CD4-positive, alpha-beta T cell treated with Interleukin-12 subunit alpha and Interleukin-12 subunit beta, for 1 hour (primary cell): ENCODE measurements around the gene NYAP2.

ENCODE experiments used
- DNase-seq: peaks from one replicate; pipeline ENCODE4 v3.0.0-alpha.2; 2020

NYAP2 gene

DNA sequence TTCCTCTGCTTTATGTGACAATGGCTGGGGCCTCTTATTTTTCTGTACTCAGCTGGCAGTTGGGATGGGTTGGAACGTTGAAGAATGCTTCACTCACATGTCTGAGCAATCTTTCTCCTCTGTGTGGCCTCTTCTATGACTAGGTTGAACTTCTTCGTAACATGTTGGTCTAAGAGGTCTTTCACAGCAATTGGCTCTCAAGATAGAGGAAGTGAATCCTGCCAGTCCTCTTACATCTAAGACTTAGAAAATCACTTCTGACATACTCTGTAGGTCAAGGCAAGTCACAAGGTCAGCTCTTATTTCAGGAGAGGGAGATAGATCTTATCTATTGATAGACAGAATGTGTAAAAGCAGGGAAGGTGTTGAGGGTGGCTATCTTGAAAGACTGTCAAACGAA, 174.1 kb downstream of the NYAP2 start:
- DNase-seq = no peak

DNA sequence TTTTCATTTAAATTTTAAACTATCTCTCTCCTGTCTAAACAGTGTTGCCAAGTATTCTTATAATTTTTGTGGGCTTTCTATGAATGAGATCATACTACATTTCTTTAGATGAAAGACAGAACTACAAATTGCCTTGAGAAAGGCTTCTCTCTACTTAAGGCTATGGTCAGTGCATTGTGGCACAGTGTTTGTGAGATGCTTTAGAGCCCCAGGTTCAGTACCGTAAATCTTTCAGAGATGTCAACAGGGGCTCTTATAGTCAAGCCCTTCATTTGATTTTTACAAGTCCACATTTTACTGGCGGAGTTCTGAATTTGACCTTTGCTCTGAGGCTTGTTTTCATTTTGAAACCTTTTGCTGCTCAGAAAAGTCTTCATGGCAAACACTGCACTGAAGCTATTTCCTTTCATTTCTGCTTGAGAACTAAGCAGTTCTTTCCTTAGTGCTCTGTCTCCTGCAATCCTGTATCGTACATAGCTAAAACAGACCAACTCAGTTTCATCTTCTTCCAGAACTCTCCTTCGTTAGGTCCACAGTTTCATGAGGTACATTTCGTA, 175.2 kb downstream of the NYAP2 start:
- no peak for DNase-seq

DNA sequence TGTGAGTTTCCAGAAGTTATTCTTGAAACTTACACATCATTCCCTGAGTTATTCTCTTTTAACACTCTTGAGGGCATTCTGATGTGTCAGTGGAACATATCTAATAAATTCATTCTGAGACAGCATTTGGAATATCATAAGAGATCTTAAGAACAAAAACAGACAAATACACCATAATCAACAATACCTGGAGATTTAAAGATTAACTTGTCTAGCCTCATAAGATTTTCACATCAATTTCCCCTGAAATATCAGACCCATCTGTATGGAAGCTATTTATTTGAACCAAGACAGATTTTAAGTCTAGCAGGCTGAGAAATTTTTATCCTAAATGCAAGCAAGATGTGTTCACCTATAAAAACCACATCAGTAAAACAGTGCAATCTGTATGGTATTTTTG, 181.6 kb downstream of the NYAP2 start:
- DNase-seq = no peak

DNA sequence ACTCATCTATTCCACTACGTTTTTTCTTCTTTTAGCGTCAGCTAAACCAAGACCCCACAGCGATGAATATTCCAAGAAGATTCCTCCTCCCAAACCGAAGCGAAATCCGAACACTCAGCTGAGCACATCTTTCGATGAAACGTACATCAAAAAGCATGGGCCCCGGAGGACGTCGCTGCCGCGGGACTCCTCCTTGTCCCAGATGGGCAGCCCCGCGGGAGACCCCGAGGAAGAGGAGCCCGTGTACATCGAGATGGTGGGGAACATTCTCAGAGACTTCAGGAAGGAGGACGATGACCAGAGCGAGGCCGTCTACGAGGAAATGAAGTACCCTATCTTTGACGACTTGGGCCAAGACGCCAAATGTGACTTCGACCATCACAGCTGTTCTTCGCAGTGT, 182.4 kb downstream of the NYAP2 start:
- no peak for DNase-seq

DNA sequence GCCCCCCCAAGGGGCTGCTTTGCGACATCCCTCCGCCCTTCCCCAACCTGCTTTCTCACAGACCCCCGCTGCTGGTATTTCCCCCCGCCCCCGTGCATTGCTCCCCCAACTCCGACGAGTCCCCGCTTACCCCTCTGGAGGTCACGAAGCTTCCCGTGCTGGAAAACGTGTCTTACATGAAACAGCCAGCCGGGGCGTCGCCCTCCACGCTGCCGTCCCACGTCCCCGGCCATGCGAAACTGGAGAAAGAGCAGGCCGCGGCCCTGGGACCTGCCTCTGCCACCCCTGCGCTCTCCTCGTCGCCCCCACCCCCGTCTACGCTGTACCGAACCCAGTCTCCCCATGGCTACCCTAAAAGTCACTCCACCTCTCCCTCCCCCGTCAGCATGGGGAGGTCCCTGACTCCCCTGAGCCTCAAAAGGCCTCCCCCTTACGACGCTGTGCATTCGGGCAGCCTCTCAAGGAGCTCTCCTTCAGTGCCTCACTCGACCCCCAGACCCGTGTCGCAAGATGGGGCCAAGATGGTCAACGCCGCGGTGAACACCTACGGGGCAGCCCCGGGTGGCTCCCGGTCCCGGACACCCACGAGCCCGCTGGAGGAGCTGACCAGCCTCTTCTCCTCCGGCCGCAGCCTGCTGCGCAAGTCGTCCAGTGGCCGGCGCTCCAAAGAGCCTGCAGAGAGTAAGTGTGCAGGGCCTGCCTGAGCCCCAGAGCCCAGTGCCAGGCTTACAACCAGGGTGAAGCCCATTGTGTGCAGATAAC, 183.0 kb downstream of the NYAP2 start:
- DNase-seq = no peak

DNA sequence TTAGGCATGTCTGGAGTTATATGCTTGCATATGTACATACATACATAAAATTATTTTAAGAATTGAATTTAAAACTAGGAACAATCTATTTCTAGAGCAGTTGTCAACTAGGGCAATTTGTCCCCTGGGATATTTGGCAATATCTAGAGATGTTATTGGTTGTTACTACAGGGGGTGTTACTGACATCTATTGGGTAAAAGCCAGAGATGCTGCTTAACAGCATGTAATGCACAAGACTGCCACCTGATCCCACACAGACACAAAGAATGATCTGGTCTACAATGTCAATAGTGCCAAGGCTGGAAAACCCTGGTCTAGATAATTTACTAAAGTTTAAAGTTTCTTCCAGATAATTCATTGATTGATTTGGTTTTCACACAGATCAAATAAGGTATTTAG, 185.3 kb downstream of the NYAP2 start:
- no peak for DNase-seq

DNA sequence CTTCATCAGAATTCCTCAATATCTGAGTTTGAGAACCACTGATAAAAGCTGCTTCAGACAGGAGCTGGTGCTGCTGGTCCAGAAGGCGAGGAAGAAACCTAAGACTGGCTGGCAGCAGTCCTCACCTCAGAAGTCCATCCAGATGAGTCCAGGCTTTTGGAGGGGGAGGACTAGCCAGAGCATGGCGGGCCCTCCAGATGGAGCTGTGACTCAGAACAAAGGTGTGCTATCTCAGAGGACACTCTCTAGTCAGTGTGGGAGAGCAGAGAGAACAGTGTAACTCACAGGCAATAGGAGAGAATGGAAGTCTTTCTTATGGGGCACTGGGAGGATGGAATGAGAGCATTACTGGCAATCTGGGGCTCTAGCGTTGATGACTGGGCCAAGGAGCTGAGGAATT, 191.4 kb downstream of the NYAP2 start:
- DNase-seq = no peak

DNA sequence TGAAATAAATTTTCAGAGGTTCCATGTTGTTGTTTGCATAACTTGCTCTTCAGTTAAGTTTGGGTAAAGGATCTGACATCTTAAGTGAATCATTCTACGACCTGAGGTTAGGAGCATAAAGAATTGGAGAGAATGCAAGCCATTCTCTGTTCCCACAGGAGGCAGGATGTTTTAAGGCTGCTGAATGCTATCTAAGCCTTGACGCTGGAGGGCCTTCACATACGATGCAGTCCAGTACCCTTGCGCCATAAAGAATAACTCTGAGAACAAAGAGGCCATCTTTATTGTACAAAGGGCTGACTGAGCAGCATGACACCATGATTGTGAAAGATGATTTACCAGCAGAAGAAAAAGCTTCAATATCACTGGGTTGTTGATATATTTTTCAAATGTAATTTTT, 198.4 kb downstream of the NYAP2 start:
- DNase-seq = no peak

DNA sequence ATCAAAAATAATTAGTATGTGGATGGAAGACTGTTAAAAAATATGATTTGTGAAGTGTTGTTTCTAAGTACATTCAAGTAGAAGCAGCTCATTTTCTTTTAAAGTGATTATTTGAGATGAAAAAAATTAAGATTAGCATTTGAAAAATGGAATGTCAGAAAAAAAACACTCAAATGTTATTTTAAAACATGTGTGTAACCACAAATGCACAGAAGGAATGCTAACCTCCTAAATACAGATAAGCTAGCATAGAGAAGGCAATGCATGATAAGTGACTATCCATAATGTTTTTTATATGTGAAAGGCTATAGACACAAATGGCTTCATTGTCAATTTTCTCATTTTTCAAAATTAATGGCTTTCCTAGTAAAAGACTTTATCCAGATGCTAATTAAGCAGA, 198.9 kb downstream of the NYAP2 start:
- DNase-seq = no peak

DNA sequence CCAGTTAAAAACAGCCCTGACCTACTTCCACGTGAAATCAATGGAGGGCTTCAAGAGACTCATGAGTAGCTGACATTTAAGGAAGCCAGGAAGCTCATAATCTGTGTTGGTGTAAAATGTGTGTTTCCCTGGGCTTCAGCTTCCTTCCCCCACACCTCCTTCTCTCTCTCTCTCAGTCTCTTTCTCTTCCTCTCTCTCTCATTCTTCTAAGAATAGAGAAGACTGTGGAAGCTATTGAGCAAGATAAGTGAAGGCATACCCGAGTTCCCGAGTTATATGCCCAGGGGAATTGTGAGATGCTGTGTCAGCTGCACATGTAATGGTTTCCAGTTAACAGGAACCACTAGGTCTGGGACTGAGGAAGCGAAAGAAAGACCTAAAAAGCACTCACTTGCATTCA, 199.4 kb downstream of the NYAP2 start:
- no peak for DNase-seq

DNA sequence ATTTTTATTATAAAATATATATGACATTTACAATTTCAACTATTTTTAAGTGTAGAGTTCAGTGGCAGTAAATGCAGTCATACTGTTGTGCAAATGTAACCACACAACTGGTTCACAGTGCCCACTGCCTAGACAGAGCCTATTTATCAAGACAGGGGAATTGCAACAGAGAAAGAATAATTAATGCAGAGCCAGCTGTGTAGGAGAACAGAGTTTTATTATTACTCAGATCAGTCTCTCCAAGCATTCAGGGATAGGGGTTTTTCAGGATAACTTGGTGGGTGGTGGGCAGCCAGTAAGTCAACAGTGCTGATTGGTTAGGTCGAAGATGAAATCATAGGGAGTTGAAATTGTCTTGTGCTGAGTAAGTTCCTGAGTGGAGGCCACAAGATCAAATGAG, 200.3 kb downstream of the NYAP2 start:
- DNase-seq = no peak

DNA sequence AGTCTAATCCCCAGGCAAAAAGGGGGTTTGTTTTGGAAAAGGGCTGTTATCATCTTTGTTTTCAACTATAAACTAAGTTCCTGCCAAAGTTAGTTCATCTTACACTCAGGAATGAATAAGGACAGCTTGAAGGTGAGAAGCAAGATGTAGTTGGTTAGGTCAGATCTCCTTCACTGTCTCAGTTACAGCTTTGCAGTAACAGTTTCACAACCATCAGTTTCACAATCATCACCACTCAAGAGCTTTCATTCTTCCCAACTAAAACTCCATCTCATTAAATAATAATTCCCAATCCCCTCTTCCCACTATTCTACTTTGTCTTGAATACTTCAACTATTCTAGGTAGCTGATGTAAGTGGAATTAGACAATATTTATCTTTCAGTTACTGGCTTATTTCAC, 200.9 kb downstream of the NYAP2 start:
- DNase-seq = no peak

DNA sequence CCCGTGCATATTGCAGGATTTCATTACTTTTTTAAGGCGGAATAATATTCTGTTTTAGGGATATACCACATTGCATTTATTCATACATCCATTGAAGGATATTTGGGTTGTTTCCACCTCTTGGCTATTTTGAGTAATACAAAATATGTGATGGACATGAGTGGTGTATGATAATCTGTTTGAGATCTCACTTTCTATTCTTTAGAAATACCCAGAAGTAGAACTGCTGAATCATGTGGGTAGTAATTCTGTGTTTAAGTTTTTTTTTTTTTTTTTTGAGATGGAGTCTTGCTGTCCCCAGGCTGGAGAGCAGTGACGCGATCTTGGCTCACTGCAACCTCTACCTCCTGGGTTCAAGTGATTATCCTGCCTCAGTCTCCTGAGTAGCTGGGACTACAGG, 201.4 kb downstream of the NYAP2 start:
- DNase-seq = no peak

DNA sequence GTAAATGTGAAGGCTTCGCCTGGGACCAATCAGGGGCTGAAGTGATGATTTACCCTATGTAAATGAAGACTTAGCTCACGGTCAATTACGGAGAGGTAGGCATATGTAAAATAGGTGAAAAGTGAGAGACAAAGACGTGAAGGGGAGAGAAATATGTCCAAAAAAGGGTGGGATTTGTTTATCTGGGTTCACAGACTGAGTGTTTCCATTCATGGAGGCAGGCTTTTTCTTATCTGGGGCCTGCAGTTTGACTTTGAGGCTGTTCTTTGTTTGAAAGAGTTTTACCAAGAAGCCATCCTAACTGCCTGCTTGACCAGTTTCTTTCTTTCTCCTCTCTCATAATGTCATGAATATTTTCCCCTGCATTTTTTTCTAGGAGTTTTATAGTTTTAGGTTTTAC, 202.7 kb downstream of the NYAP2 start:
- no peak for DNase-seq

DNA sequence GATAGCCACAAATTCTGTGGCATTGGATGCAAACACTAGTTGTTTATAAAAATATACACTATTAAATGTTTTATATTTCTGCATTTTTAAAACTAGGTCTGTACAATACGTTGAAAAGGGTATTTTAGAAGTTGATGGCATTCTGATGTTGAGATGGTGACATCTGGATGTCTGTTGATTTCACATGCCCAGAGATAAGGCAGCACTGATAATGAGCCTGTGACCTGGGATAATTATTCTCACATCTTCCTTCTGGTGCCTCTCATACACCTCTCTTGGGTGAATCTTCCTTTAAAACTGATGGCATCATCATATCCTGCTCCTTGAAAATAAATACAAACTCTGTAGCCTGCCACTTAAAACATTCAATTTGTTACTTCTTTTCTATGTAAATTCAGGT, 208.6 kb downstream of the NYAP2 start:
- no peak for DNase-seq

DNA sequence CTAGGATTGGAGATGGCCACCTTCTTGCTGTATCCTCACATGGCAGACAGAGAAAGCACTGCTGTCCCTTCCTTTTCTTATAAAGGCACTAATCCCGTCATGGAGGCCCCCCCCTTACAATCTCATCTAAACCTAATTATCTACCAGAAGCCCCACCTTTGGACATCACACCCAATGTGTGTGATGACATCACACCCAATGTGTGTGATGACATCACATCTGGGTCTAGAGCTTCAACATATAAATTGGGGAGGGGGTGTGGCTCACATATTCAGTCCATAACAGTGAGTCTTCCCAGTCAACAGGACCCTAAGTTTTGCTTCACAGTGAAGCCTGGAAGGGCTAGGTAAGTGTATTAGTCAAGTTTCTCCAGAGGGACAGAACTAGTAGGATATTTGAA, 213.1 kb downstream of the NYAP2 start:
- no peak for DNase-seq

DNA sequence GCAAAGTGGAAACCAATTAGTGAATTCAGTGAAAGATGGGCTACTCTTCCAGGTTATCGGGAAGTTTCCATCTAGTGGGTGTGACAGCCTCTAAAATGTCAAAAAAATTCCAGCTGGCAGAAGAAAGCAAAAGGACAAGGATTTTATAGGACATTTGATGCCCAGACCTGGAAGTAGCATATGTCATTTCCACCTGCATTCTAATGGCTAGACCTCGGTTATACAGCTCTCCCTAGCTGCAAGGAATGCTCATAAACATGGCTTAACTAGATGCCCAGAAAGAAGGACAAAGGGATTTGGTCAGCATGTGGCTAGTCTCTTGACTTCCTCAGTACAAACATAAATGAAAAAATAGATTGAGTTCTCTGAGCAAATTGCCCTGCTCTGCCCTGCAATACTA, 215.4 kb downstream of the NYAP2 start:
- DNase-seq = no peak

DNA sequence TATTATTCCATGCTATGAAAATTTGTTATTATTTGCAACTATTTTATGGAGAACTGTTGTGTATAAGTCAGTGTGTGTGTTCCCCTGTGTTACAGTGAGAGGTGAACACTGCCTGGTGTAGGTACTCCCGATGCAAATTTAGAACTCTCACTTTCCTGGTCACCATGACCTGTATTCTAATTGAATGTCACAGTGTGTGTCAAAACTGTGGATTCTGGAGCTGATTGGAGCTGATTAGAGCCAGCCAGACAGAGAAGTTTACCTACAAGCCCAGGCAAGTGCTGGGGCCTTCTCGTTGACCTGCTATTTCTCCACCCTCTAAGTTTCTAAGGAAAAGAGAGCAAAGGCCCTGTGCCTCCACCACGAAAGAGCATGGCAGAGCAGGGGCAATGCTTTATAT, 216.0 kb downstream of the NYAP2 start:
- no peak for DNase-seq

DNA sequence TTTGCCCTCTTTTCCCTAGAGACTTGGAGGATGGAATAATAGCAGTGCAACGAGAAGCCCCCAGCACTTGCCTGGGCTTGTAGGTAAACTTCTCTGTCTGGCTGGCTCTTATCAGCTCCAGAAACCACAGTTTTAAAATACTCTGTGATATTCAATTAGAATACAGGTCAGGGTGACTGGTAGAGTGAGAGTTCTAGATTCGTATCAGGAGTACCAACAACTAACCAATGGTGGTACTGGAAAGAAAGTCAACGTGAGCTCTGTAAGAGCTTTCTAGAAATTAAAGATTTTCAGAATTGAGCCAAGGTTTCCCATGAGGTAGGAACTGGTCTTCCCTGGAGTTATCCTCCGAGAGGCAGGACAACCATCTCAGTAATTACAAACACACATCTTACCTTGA, 216.9 kb downstream of the NYAP2 start:
- DNase-seq = no peak

DNA sequence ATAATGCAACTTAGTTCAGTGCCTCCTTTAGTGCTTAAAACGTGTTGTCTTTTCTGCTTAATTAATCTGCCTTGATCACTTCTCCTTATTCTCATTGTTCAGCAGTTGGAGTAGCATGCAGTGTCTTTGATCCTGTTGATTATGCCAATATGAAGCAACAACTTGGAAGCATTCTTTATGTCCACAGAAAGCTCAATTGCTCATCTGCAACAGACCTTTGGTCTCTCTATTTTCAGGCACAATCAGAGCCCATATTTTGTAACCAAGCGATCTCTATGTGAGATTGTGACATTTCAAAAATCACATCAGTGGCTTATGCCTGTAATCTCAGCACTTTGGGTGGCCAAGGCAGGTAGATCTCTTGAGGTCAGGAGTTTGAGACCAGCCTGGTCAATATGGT, 217.3 kb downstream of the NYAP2 start:
- no peak for DNase-seq

DNA sequence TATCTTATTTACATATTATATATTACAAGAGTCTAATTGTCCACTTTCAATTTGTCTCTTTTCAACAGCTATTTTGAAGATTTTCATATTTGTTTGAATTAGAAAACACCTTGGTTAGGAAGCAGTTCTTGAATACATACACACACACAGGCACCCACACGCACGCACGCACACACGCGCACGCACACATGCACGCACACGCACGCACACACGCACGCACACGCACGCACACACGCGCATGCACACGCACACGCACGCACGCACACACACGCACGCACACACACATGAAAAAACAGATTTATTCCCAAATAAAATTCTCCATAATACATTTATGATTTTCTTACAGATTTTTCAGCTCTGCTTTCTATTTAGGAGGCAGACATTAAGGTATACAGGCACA, 220.7 kb downstream of the NYAP2 start:
- DNase-seq = no peak

DNA sequence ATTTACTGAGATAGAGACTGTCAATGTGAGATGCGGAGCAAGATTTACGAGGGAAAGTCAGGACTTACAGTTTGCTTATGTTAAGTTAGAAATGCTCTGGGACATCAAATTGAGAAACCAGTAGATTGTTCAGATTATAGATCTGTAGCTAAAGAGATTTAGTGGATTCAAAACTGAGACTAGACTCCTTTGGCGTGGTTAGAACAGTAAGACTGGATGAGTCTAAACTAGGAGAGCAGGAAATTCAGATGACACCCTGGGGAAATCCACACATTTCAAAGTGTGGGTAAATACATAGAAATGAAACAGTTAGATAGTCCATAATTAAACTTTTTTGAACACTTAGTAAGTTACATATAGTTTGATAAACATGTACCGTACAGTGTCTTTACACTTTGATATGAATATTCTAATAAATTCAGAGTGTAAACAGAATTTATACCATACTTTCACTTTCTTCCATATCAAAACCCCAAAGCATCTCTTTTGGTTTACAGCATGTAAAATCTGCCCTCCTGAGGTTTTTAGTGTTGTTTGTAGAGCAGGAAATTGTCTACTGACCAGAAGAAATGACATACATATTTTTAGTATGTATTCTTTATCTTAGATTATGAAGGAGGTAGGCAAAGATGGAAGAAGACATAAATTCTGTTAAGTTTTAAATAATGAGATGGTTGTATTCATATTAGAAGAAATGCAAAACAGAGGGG, 231.5 kb downstream of the NYAP2 start:
- DNase-seq = no peak

DNA sequence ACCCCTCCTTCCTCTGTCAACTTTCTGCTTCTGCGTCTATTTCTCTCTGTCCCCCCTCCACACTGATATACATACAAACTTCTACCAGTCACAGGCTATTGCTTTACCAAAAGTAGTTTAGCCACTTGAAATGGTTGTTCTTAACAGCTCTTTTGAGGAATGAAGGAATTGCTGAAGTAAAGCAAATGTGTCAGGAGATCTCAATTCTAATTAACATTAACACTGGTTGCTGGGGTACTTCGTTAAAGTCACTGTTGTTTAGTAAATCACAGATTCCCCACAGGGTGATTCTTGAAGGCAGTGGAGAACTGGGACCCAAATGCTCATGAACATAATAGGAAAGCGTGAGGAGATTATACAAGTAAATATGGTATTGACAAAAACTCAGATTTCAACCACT, 232.8 kb downstream of the NYAP2 start:
- DNase-seq = no peak

DNA sequence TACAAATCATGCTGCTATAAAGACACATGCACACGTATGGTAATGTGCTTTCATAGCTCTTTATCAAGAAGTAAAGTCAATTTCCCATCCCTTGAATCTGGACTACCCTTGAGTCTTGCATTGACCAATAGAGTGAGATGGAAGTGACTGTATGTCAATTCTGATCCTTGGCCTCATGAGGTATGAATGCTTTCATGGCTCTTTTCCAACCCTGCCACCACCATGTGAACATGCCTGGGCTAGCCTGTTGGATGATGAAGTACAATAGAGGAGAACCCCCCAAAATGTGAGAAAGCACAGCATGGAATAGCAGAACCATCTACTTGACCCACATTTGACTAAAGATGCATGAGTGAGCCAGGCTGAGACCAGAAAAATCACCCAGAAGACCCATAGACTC, 237.0 kb downstream of the NYAP2 start:
- no peak for DNase-seq

DNA sequence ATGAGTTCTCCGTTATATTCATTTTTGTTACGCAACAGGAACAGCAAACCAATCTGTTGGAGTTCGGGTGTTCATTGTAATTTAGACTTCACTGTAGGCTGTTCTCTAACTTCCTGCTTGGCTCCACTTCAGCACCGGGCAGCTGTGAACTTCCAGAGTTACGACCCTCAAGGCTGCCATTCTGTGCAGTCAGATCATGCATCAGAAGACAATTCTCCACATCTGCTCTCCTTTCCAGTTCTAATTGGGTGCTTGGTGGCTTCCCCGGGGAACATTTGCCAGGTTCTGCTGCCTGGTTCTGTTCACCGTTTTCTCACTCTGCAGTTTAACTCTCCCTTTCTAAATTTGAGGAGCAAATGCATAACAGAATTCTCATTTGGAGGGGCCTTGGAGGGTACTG, 237.7 kb downstream of the NYAP2 start:
- DNase-seq = no peak
